ENCODE measurements around the gene CEP295NL. TPM values are rescaled to one million over a fixed set of nuclear protein-coding genes. Genes with fewer than 3 reads are reported as not detected.

Gene CEP295NL
- total RNA-seq, 1 donor from 2014 or later = 0.55 TPM

GRCh38 chr17:78933959-78934568, 31.1 kb upstream of the CEP295NL start:
- no peak for TF ChIP-seq CTCF (IDR thresholded peaks at IDR 0.05; ENCODE audit: borderline replicate concordance)
- Histone ChIP-seq H3K4me1 (peaks cover 44% of the 10 kb centered on the region), H3K27me3 (ENCODE audit: low read depth) (no peaks in the 10 kb centered on the region), H3K4me3 (peak overlapping the region; percentile 54), H3K27ac (replicated peaks) (peak overlapping the region; percentile 88), H3K9me3 (replicated peaks) (no peaks in the 10 kb centered on the region), H3K36me3 (no peaks in the 10 kb centered on the region)
- intact Hi-C loops (cut with micrococcal nuclease) = no loop called here
- peak; percentile 95 for DNase-seq

GRCh38 chr17:78933025-78933958, 30.3 kb upstream of the CEP295NL start:
- peak; percentile 43 for DNase-seq
- intact Hi-C loops (cut with micrococcal nuclease) = no loop called here
- no peak for TF ChIP-seq CTCF (IDR thresholded peaks at IDR 0.05; ENCODE audit: borderline replicate concordance)
- Histone ChIP-seq H3K9me3 (replicated peaks) (no peaks in the 10 kb centered on the region), H3K27ac (replicated peaks) (peak overlapping the region; percentile 88), H3K4me3 (peak overlapping the region; percentile 54), H3K4me1 (peaks cover 44% of the 10 kb centered on the region), H3K36me3 (no peaks in the 10 kb centered on the region), H3K27me3 (ENCODE audit: low read depth) (no peaks in the 10 kb centered on the region)

- intact Hi-C loops (cut with micrococcal nuclease) = loop anchor here (10.0 kb wide), 1 partner anchor 65 kb away; no protein-coding TSS in a partner anchor
- Histone ChIP-seq H3K4me1 (peaks cover 46% of the 10 kb centered on the region), H3K36me3 (no peaks in the 10 kb centered on the region), H3K9me3 (replicated peaks) (no peaks in the 10 kb centered on the region), H3K27ac (replicated peaks) (peak overlapping the region; percentile 63), H3K27me3 (ENCODE audit: low read depth) (no peaks in the 10 kb centered on the region), H3K4me3 (no peak overlapping the region)
- peak; percentile 52 for DNase-seq
- no peak for TF ChIP-seq CTCF (IDR thresholded peaks at IDR 0.05; ENCODE audit: borderline replicate concordance)
These were observed 27.1 kb upstream of the CEP295NL start for GRCh38 chr17:78929908-78930775.

GRCh38 chr17:78925662-78926555, 22.9 kb upstream of the CEP295NL start:
- H3K36me3 ChIP-seq = no peaks in the 10 kb centered on the region
- peak; percentile 84 for DNase-seq
- H3K27me3 ChIP-seq (ENCODE audit: low read depth) = no peaks in the 10 kb centered on the region
- no peak for TF ChIP-seq CTCF (IDR thresholded peaks at IDR 0.05; ENCODE audit: borderline replicate concordance)
- peaks cover 62% of the 10 kb centered on the region for H3K4me1 ChIP-seq
- H3K9me3 ChIP-seq (replicated peaks) = no peaks in the 10 kb centered on the region
- H3K4me3 ChIP-seq = peak overlapping the region; percentile 87
- H3K27ac ChIP-seq (replicated peaks) = peak overlapping the region; percentile 96
- intact Hi-C loops (cut with micrococcal nuclease) = loop anchor here (10.0 kb wide), 1 partner anchor 61 kb away; no protein-coding TSS in a partner anchor

Measured in left ventricle myocardium inferior (tissue), 1 donor.